22Rv1 (cell line): Measurements from ENCODE around the gene RET.

Source experiments
- H3K27ac ChIP-seq: fragments of 450-650 bp; 2 replicates; pipeline ENCODE4 v1.5.1; 2017
- CTCF ChIP-seq: fragments of 450-650 bp; IDR thresholded peaks from 2 replicates; pipeline ENCODE4 v1.5.1; 2017; ENCODE audit warnings: mild to moderate bottlenecking
- ZFX ChIP-seq: fragments of 450-650 bp; IDR thresholded peaks from 2 replicates; pipeline ENCODE4 v1.6.1; 2017; ENCODE audit warnings: antibody characterized with exemption, borderline replicate concordance

Gene RET

GRCh38 chr10:43041422-43042342 is 35.2 kb upstream of the RET start:
- H3K27ac ChIP-seq: no peak overlapping the region
- TF ChIP-seq CTCF (no peak), ZFX (no peak)

- no peak for TF ChIP-seq CTCF
- TF ChIP-seq ZFX: no peak
- H3K27ac ChIP-seq: no peak overlapping the region
Observed at GRCh38 chr10:43042503-43043341, 34.1 kb upstream of the RET start.

- TF ChIP-seq ZFX (no peak), CTCF (no peak)
- no peak overlapping the region for H3K27ac ChIP-seq
Observed at GRCh38 chr10:43043342-43043772, 33.5 kb upstream of the RET start.

GRCh38 chr10:43043773-43044447 is 33.0 kb upstream of the RET start:
- TF ChIP-seq CTCF (no peak), ZFX (no peak)
- no peak overlapping the region for H3K27ac ChIP-seq

- TF ChIP-seq CTCF: no peak
- no peak for TF ChIP-seq ZFX
- no peak overlapping the region for H3K27ac ChIP-seq
Observed at GRCh38 chr10:43044448-43044921, 32.4 kb upstream of the RET start.

GRCh38 chr10:43044961-43045621 is 31.8 kb upstream of the RET start:
- TF ChIP-seq CTCF (no peak), ZFX (no peak)
- no peak overlapping the region for H3K27ac ChIP-seq
